HG02981 (cell line): ENCODE data around the gene EFS.

Experiments used
- ATAC-seq: cut with Tn5 transposase; IDR thresholded peaks from one replicate; pipeline ENCODE4 v1.9.1; 2021; ENCODE audit warnings: mild to moderate bottlenecking, moderate library complexity; ENCODE audit not compliant: unreplicated experiment

The EFS gene

GRCh38 chr14:23359722-23360447, 5.1 kb downstream of the EFS start:
- no peak for ATAC-seq

- no peak for ATAC-seq
Observed at GRCh38 chr14:23359167-23359626, 5.8 kb downstream of the EFS start.

- no peak for ATAC-seq
Observed at GRCh38 chr14:23358553-23359166, 6.3 kb downstream of the EFS start.

- no peak for ATAC-seq
Observed at GRCh38 chr14:23358042-23358441, 6.9 kb downstream of the EFS start.

GRCh38 chr14:23357261-23357660, 7.7 kb downstream of the EFS start:
- no peak for ATAC-seq

- no peak for ATAC-seq
Observed at GRCh38 chr14:23356662-23357061, 8.3 kb downstream of the EFS start.

- no peak for ATAC-seq
Observed at GRCh38 chr14:23355871-23356435, 9.0 kb downstream of the EFS start.

- no peak for ATAC-seq
Observed at GRCh38 chr14:23354990-23355389, 10.0 kb downstream of the EFS start.

GRCh38 chr14:23353433-23353780, 11.6 kb downstream of the EFS start:
- ATAC-seq = no peak

- no peak for ATAC-seq
Observed at GRCh38 chr14:23352506-23353432, 12.2 kb downstream of the EFS start, which contains the start of gene SLC22A17. SLC22A17 (minus strand) TSS chr14:23352887.

- no peak for ATAC-seq
Observed at GRCh38 chr14:23351681-23352505, 13.1 kb downstream of the EFS start.

- ATAC-seq = no peak
Observed at GRCh38 chr14:23349156-23349845, 15.7 kb downstream of the EFS start.

GRCh38 chr14:23348297-23348655, 16.7 kb downstream of the EFS start:
- ATAC-seq = no peak

GRCh38 chr14:23347406-23348296, 17.3 kb downstream of the EFS start:
- no peak for ATAC-seq

GRCh38 chr14:23346693-23347405, 18.1 kb downstream of the EFS start:
- no peak for ATAC-seq

GRCh38 chr14:23345987-23346692, 18.8 kb downstream of the EFS start:
- no peak for ATAC-seq

GRCh38 chr14:23344481-23344880, 20.5 kb downstream of the EFS start:
- no peak for ATAC-seq
